ENCODE measurements around the gene LYG2.
"Not testable (repeated sequence)": the region's sequence is repeated elsewhere in the genome, so short reads cannot be mapped to it uniquely, and the experiment has no call there.

The LYG2 gene

DNA sequence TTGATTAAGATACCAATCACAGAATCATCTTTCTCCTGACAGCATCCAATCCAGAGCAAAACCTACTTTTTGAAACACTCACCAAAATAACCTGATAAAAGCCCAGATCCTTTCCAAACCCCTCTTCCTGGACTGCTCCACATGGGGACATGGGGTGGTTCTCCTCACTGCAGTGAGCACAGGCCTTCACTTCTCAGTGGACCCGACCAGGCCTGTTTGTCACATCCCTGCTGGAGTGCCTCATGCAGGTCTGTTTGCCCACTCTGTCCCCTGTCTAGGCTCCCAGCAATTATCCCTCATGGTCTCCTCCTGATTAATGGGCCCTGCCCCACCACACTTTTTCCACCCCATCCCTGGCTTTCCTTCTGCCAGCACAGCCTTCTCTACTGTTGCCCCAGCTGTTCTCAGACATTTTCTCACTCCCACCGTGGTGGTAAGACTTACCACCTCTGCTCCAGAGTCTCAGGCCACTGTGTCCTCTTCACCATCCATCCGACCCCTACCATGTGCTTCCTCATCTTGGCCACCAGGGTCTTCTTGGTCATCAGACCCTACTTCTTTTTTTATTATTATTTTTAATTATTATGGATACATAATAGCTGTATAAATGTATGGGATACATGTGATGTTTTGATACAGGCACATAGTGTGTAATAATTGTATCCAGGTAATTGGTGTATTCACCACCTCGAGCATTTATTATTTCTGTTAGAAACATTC, 53.3 kb downstream of the LYG2 start:
- Histone ChIP-seq H3K36me3 (ENCODE audit: control insufficient read depth, insufficient read depth, low read length) (peaks cover 5% of the 10 kb centered on the region), H3K9me3 (ENCODE audit: control insufficient read depth, insufficient read depth, low read length) (peaks cover 24% of the 10 kb centered on the region), H3K4me3 (ENCODE audit: low read depth, low read length) (no peak overlapping the region), H3K4me1 (ENCODE audit: control insufficient read depth, insufficient read depth, low read length) (no peaks in the 10 kb centered on the region), H3K27me3 (ENCODE audit: control insufficient read depth, insufficient read depth, low read length) (no peaks in the 10 kb centered on the region), H3K9ac (ENCODE audit: low read depth, low read length) (no peak overlapping the region), H3K27ac (ENCODE audit: low read depth, low read length) (no peak overlapping the region)

DNA sequence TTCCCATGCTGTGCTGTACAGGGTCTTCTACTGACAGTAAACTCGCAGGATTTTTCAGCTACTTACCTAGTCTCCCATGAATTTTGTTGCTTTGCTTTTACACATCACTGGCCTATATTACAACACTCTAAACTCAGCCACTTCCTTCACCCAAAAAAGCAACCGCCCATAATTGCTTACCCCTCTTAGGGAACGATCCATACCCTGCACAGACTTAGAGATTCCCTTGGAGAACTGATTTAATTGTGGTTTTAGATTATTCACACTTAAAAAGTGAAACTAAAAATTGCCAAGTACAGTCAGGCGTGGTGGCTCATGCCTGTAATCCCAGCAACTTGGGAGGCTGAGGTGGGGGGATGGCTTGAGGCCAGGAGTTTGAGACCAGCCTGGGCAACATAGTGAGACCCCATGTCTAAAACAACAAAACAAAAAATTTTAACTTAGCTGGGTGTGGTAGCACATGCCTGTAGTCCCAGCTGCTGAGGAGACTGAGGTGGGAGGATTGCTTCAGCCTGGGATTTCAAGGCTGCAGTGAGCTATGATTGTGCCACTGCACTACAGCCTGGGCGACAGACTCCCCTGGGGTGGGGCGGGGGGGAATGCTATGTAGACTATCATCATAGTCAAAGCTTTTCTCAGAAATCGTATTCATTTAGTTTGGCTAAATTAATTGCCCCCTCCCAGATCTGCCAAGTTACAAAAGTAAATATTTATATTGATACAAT, 55.2 kb downstream of the LYG2 start:
- H3K36me3 ChIP-seq (ENCODE audit: control insufficient read depth, insufficient read depth, low read length) = peaks cover 24% of the 10 kb centered on the region
- no peak overlapping the region for H3K4me3 ChIP-seq (ENCODE audit: low read depth, low read length)
- no peaks in the 10 kb centered on the region for H3K27me3 ChIP-seq (ENCODE audit: control insufficient read depth, insufficient read depth, low read length)
- H3K27ac ChIP-seq (ENCODE audit: low read depth, low read length) = no peak overlapping the region
- no peak overlapping the region for H3K9ac ChIP-seq (ENCODE audit: low read depth, low read length)
- H3K9me3 ChIP-seq (ENCODE audit: control insufficient read depth, insufficient read depth, low read length) = peaks cover 9% of the 10 kb centered on the region
- H3K4me1 ChIP-seq (ENCODE audit: control insufficient read depth, insufficient read depth, low read length) = no peaks in the 10 kb centered on the region

DNA sequence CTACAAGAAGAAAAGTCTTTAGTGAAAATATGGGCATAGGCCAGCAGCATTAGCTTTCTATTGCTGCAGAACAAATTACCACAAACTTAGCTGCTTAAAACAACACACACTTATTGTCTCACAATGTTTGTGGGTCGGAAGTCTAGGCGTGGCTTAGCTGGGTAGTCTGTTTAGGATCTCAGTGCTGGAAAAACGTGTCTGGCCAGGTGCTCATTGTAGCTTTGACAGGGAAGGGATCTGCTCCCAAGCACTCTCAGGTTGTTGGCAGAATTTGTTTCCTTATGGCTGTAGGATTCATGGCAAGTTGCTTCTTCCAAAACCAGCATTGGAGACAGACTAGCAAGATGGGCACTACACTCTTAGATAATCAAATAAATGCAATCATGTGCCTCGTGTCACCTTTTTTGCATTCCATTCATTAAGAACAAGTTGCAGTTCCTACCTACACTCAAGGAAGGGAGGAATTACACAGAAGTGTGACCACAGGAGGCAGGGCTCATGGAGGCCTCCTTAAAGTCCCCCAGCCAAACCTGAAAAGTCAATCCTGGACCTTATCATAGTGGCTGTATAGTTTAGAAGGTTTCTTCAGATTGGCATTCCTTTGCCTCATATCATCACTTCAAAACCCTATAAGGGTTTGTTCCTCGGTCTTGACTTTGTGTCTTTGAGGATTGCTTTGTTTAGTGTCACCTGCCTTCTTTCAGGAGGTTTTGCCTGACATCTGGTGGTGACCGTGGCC, 57.2 kb downstream of the LYG2 start:
- Histone ChIP-seq H3K27me3 (ENCODE audit: control insufficient read depth, insufficient read depth, low read length) (no peaks in the 10 kb centered on the region), H3K9me3 (ENCODE audit: control insufficient read depth, insufficient read depth, low read length) (no peaks in the 10 kb centered on the region), H3K9ac (ENCODE audit: low read depth, low read length) (no peak overlapping the region), H3K36me3 (ENCODE audit: control insufficient read depth, insufficient read depth, low read length) (peaks cover 42% of the 10 kb centered on the region), H3K4me1 (ENCODE audit: control insufficient read depth, insufficient read depth, low read length) (no peaks in the 10 kb centered on the region), H3K27ac (ENCODE audit: low read depth, low read length) (no peak overlapping the region), H3K4me3 (ENCODE audit: low read depth, low read length) (no peak overlapping the region)

DNA sequence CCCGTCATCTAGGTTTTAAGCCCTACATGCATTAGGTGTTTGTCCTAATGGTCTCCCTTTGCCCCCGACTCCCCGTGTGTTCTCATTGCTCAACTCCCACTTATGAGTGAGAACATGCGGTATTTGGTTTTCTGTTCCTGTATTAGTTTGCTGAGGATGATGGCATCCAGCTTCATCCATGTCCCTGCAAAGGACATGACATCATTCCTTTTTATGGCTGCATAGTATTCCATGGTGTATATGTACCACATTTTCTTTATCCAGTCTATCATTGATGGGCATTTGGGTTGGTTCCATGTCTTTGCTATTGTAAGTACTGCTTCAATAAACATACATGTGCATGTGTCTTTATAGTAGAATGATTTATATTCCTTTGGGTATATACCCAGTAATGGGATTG, 63.1 kb downstream of the LYG2 start:
- not testable (repeated sequence) for H3K9me3 ChIP-seq (ENCODE audit: control insufficient read depth, insufficient read depth, low read length); H3K4me1 ChIP-seq (ENCODE audit: control insufficient read depth, insufficient read depth, low read length); H3K9ac ChIP-seq (ENCODE audit: low read depth, low read length); H3K27me3 ChIP-seq (ENCODE audit: control insufficient read depth, insufficient read depth, low read length); H3K4me3 ChIP-seq (ENCODE audit: low read depth, low read length); H3K27ac ChIP-seq (ENCODE audit: low read depth, low read length)
- peaks cover 87% of the 10 kb centered on the region for H3K36me3 ChIP-seq (ENCODE audit: control insufficient read depth, insufficient read depth, low read length)
